ENCODE measurements around the gene ALG8.

The ALG8 gene

DNA sequence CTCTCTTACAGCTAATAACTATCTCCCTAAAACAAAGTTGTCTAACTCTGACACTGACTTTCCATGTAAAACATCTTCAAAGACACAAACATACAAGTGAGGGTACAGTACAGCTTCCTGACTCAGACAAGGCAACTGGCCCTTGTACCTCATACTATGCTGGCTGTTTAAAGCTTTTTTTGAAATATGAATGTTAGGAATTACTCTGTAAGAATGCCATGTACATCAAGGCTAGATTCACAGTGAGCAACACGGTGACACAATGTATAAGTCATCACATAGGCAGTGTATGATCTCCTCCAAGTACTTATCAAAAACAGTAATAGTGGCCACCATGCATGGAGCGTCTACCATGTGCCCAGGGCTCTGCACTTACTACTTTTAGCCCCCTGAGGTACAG, 28.6 kb downstream of the ALG8 start:
- peaks cover 0 to 14% of the 10 kb centered on the region in 2 donors for H3K4me1 ChIP-seq (ENCODE audit: control insufficient read depth in 2 of 2, insufficient read depth in 1 of 2, low read depth in 1 of 2, low read length in 2 of 2)
- no peak overlapping the region for H3K4me2 ChIP-seq (ENCODE audit: insufficient read depth, low read length, poor library complexity, severe bottlenecking)
- H2BK5ac ChIP-seq (ENCODE audit: low read length): no peak overlapping the region
- H2BK15ac ChIP-seq (ENCODE audit: low read length): no peak overlapping the region
- no peak overlapping the region for H3K18ac ChIP-seq (ENCODE audit: low read length)
- no peak overlapping the region for H2AK5ac ChIP-seq (ENCODE audit: low read depth, low read length)
- no peaks in the 10 kb centered on the region for H3K9me3 ChIP-seq (replicated peaks in 1 of 2; ENCODE audit: control insufficient read depth in 2 of 2, insufficient read depth in 1 of 2, low read depth in 1 of 2, low read length in 2 of 2)
- peaks cover 18 to 74% of the 10 kb centered on the region in 2 donors for H3K36me3 ChIP-seq (replicated peaks in 1 of 2; ENCODE audit: control insufficient read depth in 2 of 2, insufficient read depth in 2 of 2, low read length in 2 of 2)
- no peak overlapping the region for H3K27ac ChIP-seq (replicated peaks; ENCODE audit: low read length)
- no peak overlapping the region for H2BK12ac ChIP-seq (ENCODE audit: low read length)
- H3K79me1 ChIP-seq (ENCODE audit: low read depth, low read length): no peaks in the 10 kb centered on the region
- no peak overlapping the region for H3K23ac ChIP-seq (ENCODE audit: low read depth, low read length, poor library complexity)
- no peak overlapping the region for H3K9ac ChIP-seq (ENCODE audit: low read depth, low read length, poor library complexity)
- DNase-seq (ENCODE audit: low spot score): no peak
- no peaks in the 10 kb centered on the region for H3K27me3 ChIP-seq (ENCODE audit: control insufficient read depth in 3 of 3, insufficient read depth in 3 of 3, low read depth in 1 of 3, low read length in 3 of 3)
- no peak overlapping the region for H3K4ac ChIP-seq (ENCODE audit: low read length)
- no peak overlapping the region for H2BK120ac ChIP-seq (ENCODE audit: low read depth, low read length)
- H2AFZ ChIP-seq (ENCODE audit: low read length): no peak overlapping the region
- no peak overlapping the region for H3K4me3 ChIP-seq (ENCODE audit: low read length in 2 of 2)
- no CpG with 5 or more reads among the region's 2 CpGs for WGBS, 2 donors (ENCODE audit: extremely low coverage in 2 of 2, insufficient read length in 2 of 2, insufficient replicate concordance in 1 of 2)
- no peak overlapping the region for H4K91ac ChIP-seq (ENCODE audit: low read depth, low read length, poor library complexity)
- no peak overlapping the region for H3K14ac ChIP-seq (ENCODE audit: low read length)
- H4K8ac ChIP-seq (ENCODE audit: low read depth, low read length): no peak overlapping the region

DNA sequence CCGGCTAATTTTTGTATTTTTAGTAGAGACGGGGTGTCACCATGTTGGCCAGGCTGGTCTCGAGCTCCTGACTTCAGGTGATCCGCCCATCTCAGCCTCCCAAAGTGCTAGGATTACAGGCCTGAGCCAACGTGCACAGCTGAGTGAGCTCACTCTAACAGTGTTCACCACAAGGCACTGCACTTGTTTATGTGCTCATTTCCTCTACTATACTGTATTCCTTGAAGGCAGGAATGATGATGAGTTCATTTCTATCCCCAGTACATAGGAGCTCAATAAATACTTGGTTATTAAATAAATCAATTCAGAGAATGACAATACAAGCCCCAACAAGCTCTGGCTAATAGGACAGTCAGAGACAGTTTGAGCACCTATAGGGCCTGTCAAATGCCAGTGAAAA, 29.1 kb downstream of the ALG8 start:
- H3K36me3 ChIP-seq (replicated peaks in 1 of 2; ENCODE audit: control insufficient read depth in 2 of 2, insufficient read depth in 2 of 2, low read length in 2 of 2): peaks cover 18 to 73% of the 10 kb centered on the region in 2 donors
- no peak overlapping the region for H3K18ac ChIP-seq (ENCODE audit: low read length)
- no peak overlapping the region for H3K4me2 ChIP-seq (ENCODE audit: insufficient read depth, low read length, poor library complexity, severe bottlenecking)
- no peak overlapping the region for H2AK5ac ChIP-seq (ENCODE audit: low read depth, low read length)
- no CpG with 5 or more reads among the region's 5 CpGs for WGBS, 2 donors (ENCODE audit: extremely low coverage in 2 of 2, insufficient read length in 2 of 2, insufficient replicate concordance in 1 of 2)
- no peaks in the 10 kb centered on the region for H3K9me3 ChIP-seq (replicated peaks in 1 of 2; ENCODE audit: control insufficient read depth in 2 of 2, insufficient read depth in 1 of 2, low read depth in 1 of 2, low read length in 2 of 2)
- no peak overlapping the region for H3K4ac ChIP-seq (ENCODE audit: low read length)
- no peak overlapping the region for H2BK120ac ChIP-seq (ENCODE audit: low read depth, low read length)
- H3K27me3 ChIP-seq (ENCODE audit: control insufficient read depth in 3 of 3, insufficient read depth in 3 of 3, low read depth in 1 of 3, low read length in 3 of 3): no peaks in the 10 kb centered on the region
- no peak overlapping the region for H3K14ac ChIP-seq (ENCODE audit: low read length)
- H3K27ac ChIP-seq (replicated peaks; ENCODE audit: low read length): no peak overlapping the region
- no peak overlapping the region for H4K8ac ChIP-seq (ENCODE audit: low read depth, low read length)
- H3K4me1 ChIP-seq (ENCODE audit: control insufficient read depth in 2 of 2, insufficient read depth in 1 of 2, low read depth in 1 of 2, low read length in 2 of 2): peaks cover 0 to 14% of the 10 kb centered on the region in 2 donors
- H3K23ac ChIP-seq (ENCODE audit: low read depth, low read length, poor library complexity): no peak overlapping the region
- H2BK12ac ChIP-seq (ENCODE audit: low read length): no peak overlapping the region
- H2BK5ac ChIP-seq (ENCODE audit: low read length): no peak overlapping the region
- H4K91ac ChIP-seq (ENCODE audit: low read depth, low read length, poor library complexity): no peak overlapping the region
- no peak overlapping the region for H2AFZ ChIP-seq (ENCODE audit: low read length)
- H3K79me1 ChIP-seq (ENCODE audit: low read depth, low read length): no peaks in the 10 kb centered on the region
- no peak overlapping the region for H3K9ac ChIP-seq (ENCODE audit: low read depth, low read length, poor library complexity)
- H3K4me3 ChIP-seq (ENCODE audit: low read length in 2 of 2): no peak overlapping the region
- no peak for DNase-seq (ENCODE audit: low spot score)
- no peak overlapping the region for H2BK15ac ChIP-seq (ENCODE audit: low read length)

DNA sequence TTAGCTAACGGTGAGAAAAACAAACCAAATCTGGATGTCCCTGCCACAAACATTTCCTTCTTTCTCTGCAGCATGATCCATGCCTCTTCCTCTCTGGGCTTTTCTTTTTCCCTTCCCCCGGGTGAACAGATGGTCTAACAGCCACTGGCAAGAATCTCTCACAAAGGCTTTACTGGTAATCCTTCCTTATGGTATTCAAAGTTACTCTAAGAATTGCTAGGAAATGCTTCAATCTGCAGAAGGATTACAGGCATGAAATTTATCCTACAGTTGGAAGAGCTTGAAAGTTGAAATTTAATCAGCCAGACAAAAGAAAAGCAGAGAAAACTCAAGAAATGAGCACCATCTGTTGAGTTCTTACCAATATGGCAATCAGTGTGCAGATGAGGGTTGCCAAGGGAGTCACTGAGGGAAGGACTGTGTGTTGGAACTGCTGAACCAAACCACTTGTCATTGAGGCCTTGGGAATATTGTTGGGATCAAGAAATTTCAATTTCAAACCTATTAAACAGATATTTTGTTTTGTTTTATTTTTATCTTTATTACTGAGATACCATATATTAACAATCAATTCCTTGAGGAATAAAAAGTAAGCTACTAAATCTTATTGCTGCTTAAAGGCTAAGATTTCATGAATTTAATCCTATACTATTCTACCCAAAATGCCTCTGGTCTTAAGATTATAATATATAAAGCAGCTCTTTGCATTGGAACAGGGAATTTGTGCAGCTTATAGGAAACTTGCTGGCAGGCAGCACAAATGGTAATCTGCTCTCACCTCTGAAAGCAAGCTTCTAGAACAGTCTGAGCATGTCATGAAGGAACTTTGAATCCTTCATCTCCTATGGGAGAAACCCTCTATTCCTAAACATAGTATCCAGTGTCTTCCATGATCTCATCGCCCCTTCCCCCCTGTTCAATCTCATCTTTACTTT, 30.1 kb downstream of the ALG8 start:
- Histone ChIP-seq H3K79me1 (ENCODE audit: low read depth, low read length) (no peaks in the 10 kb centered on the region), H2BK120ac (ENCODE audit: low read depth, low read length) (no peak overlapping the region), H2AK5ac (ENCODE audit: low read depth, low read length) (no peak overlapping the region), H3K4me3 (ENCODE audit: low read length in 2 of 2) (no peak overlapping the region), H3K23ac (ENCODE audit: low read depth, low read length, poor library complexity) (no peak overlapping the region), H2BK5ac (ENCODE audit: low read length) (no peak overlapping the region), H3K4ac (ENCODE audit: low read length) (no peak overlapping the region), H2BK12ac (ENCODE audit: low read length) (no peak overlapping the region), H3K27ac (replicated peaks; ENCODE audit: low read length) (no peak overlapping the region), H4K8ac (ENCODE audit: low read depth, low read length) (no peak overlapping the region), H2BK15ac (ENCODE audit: low read length) (no peak overlapping the region), H3K4me1 (ENCODE audit: control insufficient read depth in 2 of 2, insufficient read depth in 1 of 2, low read depth in 1 of 2, low read length in 2 of 2) (peaks cover 0 to 14% of the 10 kb centered on the region in 2 donors), H3K9ac (ENCODE audit: low read depth, low read length, poor library complexity) (no peak overlapping the region), H3K14ac (ENCODE audit: low read length) (no peak overlapping the region), H3K9me3 (replicated peaks in 1 of 2; ENCODE audit: control insufficient read depth in 2 of 2, insufficient read depth in 1 of 2, low read depth in 1 of 2, low read length in 2 of 2) (no peaks in the 10 kb centered on the region), H3K36me3 (replicated peaks in 1 of 2; ENCODE audit: control insufficient read depth in 2 of 2, insufficient read depth in 2 of 2, low read length in 2 of 2) (peaks cover 18 to 81% of the 10 kb centered on the region in 2 donors), H4K91ac (ENCODE audit: low read depth, low read length, poor library complexity) (no peak overlapping the region), H3K4me2 (ENCODE audit: insufficient read depth, low read length, poor library complexity, severe bottlenecking) (no peak overlapping the region), H3K27me3 (ENCODE audit: control insufficient read depth in 3 of 3, insufficient read depth in 3 of 3, low read depth in 1 of 3, low read length in 3 of 3) (no peaks in the 10 kb centered on the region), H2AFZ (ENCODE audit: low read length) (no peak overlapping the region), H3K18ac (ENCODE audit: low read length) (no peak overlapping the region)
- DNase-seq (ENCODE audit: low spot score): no peak
- WGBS, 2 donors (ENCODE audit: extremely low coverage in 2 of 2, insufficient read length in 2 of 2, insufficient replicate concordance in 1 of 2): no CpG with 5 or more reads among the region's 3 CpGs

DNA sequence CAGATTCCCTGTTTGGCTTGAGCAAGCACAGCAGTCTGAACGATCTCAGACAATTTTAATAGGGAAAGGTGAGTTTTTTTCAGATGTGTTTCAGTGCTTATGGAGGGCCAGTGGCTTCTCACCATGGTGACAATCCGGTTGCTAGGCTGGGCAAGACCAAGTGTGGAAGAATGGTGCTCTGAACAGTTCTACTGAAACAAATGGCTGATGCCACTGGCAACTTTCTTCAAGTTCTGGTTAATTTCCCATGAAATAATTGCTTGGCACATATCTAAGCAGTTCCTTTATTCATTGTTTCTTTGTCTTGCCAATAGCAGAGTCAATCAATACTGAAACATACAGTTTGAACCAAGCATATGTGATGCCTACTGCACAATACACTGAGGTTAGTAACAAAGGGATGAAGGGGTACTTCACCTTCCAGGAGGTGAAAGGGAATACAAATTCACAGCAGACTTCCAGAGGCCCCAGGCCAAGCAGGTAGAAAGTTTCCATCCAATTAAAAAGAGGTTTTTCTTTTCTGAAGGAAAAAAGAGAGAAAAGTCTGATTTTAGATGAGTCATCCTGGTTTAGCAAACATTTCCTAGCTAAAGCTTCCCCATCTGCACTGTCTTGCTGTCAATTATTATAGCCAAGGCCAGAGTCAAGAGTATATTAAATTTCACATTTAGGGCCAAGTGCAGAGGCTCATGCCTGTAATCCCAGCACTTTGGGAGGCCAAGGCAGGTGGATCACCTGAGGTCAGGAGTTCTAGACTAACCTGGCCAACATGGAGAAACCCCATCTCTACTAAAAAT, 38.6 kb downstream of the ALG8 start:
- Histone ChIP-seq H3K18ac (ENCODE audit: low read length) (no peak overlapping the region), H3K4me3 (ENCODE audit: low read length in 2 of 2) (no peak overlapping the region)

More for the DNA sequence above, 38.6 kb downstream of the ALG8 start:
- no peak overlapping the region for H4K91ac ChIP-seq (ENCODE audit: low read depth, low read length, poor library complexity)
- peaks cover 10 to 84% of the 10 kb centered on the region in 2 donors for H3K36me3 ChIP-seq (replicated peaks in 1 of 2; ENCODE audit: control insufficient read depth in 2 of 2, insufficient read depth in 2 of 2, low read length in 2 of 2)
- DNase-seq (ENCODE audit: low spot score): no peak
- H3K4me1 ChIP-seq (ENCODE audit: control insufficient read depth in 2 of 2, insufficient read depth in 1 of 2, low read depth in 1 of 2, low read length in 2 of 2): no peaks in the 10 kb centered on the region
- no peaks in the 10 kb centered on the region for H3K27me3 ChIP-seq (ENCODE audit: control insufficient read depth in 3 of 3, insufficient read depth in 3 of 3, low read depth in 1 of 3, low read length in 3 of 3)
- no peak overlapping the region for H3K14ac ChIP-seq (ENCODE audit: low read length)
- H3K9ac ChIP-seq (ENCODE audit: low read depth, low read length, poor library complexity): no peak overlapping the region
- WGBS, 2 donors (ENCODE audit: extremely low coverage in 2 of 2, insufficient read length in 2 of 2, insufficient replicate concordance in 1 of 2): no CpG with 5 or more reads among the region's 2 CpGs
- H3K27ac ChIP-seq (replicated peaks; ENCODE audit: low read length): no peak overlapping the region
- H3K23ac ChIP-seq (ENCODE audit: low read depth, low read length, poor library complexity): no peak overlapping the region
- H3K79me1 ChIP-seq (ENCODE audit: low read depth, low read length): no peaks in the 10 kb centered on the region
- H2AK5ac ChIP-seq (ENCODE audit: low read depth, low read length): no peak overlapping the region
- H2BK120ac ChIP-seq (ENCODE audit: low read depth, low read length): no peak overlapping the region
- H3K4ac ChIP-seq (ENCODE audit: low read length): no peak overlapping the region
- H2AFZ ChIP-seq (ENCODE audit: low read length): no peak overlapping the region
- H4K8ac ChIP-seq (ENCODE audit: low read depth, low read length): no peak overlapping the region
- no peak overlapping the region for H2BK15ac ChIP-seq (ENCODE audit: low read length)
- H2BK5ac ChIP-seq (ENCODE audit: low read length): no peak overlapping the region
- H3K9me3 ChIP-seq (replicated peaks in 1 of 2; ENCODE audit: control insufficient read depth in 2 of 2, insufficient read depth in 1 of 2, low read depth in 1 of 2, low read length in 2 of 2): no peaks in the 10 kb centered on the region
- H3K4me2 ChIP-seq (ENCODE audit: insufficient read depth, low read length, poor library complexity, severe bottlenecking): no peak overlapping the region
- no peak overlapping the region for H2BK12ac ChIP-seq (ENCODE audit: low read length)
